ELF-1 (cell line): ENCODE results near the gene PFKFB1.
"Not testable (repeated sequence)": the region's sequence is repeated elsewhere in the genome, so short reads cannot be mapped to it uniquely, and the experiment has no call there.

Source experiments
- DNase-seq: peaks from one replicate; pipeline ENCODE4 v3.0.0-alpha.2; 2016; ENCODE audit warnings: low read depth, low spot score

PFKFB1 gene

DNA sequence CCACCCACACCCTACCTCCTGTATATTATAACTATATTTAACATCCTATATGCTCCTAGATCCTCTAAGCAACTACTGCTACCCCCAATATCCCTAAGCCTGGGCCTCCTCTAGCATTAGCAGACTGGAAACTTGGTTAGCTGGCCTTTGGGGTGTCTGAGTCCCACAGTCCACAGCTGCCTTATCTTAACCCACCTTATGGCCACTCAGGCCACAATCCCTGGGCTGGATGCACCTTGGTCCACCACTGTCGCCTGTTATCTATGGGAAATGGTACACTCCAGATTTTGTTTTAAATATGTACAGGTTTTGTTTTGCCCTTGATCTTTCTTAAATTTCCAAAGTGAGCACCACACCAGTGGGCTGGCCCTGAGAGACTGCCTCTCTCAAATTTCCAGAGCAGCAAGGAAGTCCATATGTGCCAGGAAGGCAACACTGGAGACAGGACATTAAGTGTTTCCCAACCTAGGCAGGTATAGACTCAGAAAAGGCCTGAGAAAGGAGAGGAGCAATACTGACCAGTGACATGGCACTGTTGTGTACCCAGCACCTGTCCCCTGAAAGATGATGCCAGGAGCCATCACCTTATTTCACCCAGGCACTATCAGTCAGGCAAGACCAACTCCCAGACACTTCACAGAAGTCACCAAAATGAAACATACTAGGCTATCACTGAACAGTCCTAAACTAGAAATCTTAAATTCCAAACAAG is 921 bp downstream of the PFKFB1 start:
- DNase-seq, result no peak

DNA sequence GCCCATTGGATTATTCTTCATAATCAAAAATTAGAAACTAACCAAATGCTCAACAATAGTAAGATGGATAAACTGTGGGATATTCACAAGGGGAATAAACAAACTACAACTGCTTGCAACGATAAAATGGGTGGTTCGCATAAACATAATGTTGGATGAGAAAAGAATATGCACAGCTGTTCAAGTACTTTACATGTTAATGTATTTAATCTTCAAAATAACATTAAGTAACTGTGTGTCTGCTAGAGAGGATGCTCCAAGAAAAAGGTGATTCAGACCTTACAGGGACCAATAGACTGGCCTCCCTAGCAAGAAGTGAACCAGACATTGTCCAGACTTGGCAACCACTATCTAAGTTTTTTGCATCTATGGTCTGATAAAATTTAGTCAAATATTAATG is 2.3 kb downstream of the PFKFB1 start:
- DNase-seq, result no peak

- DNase-seq, result not testable (repeated sequence)
These were observed 10.7 kb downstream of the PFKFB1 start for GRCh38 chrX:54983306-54983705.

GRCh38 chrX:54980334-54980733 is 13.7 kb downstream of the PFKFB1 start:
- no peak for DNase-seq

DNA sequence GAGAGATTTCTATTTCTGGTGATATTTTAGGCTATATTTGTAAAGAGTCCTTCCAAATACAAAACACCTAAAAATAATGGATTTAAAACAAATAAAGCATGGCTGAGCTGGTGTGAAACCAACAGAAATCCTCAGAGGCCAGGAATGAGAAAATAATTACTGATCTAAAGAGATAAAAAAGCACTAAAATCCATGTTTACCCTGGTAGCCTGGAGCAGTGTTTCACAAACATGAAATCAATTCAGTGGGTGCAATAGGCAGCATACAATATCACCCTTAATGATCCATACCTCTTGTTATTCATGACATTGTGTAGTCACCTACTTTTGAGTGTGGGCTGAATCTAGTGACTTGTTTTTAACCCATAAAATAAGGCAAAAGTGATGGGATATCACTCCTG is 14.6 kb downstream of the PFKFB1 start:
- no peak for DNase-seq

- DNase-seq, result no peak
These were observed 15.5 kb downstream of the PFKFB1 start for GRCh38 chrX:54978448-54978847.

DNA sequence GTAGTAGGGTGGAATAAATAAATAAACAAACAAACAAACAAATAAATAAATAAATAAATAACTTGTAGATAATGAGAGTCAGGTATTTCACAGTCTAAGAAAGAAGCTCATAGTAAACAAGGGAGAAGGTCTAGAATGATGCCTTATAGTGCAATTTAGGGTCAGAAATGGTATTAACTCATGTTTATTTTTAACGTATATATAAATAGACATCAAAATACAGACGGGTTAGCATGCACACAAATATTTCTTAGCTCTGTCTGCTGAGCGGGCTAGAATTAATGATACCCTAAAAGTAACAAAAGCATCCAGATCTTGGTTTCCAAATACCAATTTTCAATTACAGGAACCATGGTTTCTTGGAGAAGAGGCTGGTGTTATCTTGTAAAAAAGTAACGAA is 16.6 kb downstream of the PFKFB1 start:
- DNase-seq, result no peak

GRCh38 chrX:54964766-54965497 is 29.1 kb downstream of the PFKFB1 start:
- no peak for DNase-seq

DNA sequence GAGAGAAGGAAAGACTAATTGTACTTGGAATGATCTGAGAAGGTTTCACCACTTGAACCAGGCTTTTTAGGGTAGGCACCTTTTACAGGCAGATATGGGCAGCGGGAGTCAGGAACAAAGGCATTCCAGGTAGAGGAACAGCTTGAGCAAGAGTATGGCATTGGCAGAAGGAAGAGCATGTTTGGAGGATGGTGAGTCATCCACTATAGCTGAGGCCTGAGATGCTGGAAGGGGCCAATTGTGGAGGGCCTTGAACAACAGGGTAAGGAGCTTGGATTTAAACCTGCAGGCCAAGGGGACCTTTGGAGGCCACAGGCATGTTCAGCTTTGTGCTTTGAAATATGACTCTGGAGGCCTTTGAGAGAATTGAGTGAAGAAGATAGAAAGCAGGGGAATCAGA is 32.2 kb downstream of the PFKFB1 start:
- DNase-seq, result no peak

GRCh38 chrX:54950730-54951375 is 43.1 kb downstream of the PFKFB1 start:
- no peak for DNase-seq

DNA sequence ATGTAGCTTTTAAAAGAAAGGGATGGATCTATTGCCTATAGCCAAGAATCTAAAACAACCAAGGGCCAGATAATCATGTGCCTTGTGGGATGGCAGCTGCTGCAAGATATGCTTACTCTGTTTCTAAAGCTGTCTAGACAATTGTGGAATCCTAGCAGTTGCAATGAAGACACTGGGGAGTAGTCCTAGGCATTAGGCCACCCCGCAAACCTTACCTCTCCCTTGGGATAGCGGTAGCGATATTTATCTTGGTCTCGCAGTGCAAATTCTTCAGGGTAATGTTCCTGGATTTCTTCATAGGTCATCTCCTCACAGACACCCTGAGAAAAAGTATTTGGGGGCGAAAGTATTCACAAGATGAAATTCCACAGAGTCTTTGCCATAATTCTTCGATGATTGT is 48.8 kb downstream of the PFKFB1 start:
- DNase-seq, result no peak

- DNase-seq, result no peak
These were observed 49.2 kb downstream of the PFKFB1 start for GRCh38 chrX:54944816-54945215.

GRCh38 chrX:54937416-54937815 is 56.6 kb downstream of the PFKFB1 start:
- DNase-seq, result no peak

GRCh38 chrX:54935306-54935705 is 58.7 kb downstream of the PFKFB1 start:
- DNase-seq, result no peak

GRCh38 chrX:54934890-54935289 is 59.1 kb downstream of the PFKFB1 start:
- DNase-seq, result no peak

GRCh38 chrX:54934058-54934457 is 59.9 kb downstream of the PFKFB1 start:
- DNase-seq, result no peak

DNA sequence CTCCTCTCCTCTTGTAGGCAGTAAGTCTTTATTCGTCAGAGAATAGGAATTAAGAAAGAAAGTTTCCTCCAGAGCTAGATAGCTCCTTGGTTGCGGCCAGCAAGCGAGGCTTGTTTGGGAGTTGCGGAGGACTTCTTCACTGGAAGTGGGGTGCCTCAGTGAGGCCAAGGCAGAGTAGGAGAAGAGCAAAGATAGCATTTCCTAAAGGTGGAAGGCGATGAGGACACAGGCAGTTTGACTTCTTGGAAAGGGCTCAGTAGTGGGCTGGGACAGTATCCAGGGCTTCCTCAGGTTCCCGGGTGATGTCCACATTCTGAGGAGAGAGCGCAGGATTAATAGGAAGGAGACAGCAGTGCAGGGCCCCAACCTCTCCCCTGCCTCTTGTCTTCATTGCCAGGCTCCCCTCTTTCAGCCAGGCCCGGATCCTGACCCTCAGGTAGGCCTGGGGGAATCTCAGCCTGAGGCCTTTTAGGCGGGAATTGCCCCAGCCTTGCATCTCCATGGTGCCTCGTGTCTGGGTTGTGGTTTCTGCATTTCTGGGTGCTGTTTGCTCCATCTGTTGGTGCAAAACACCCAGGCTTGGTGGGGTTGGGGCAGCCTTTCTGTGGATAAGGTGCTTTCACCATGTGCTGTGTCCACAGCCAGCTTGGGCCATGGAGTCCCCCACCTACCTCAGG is 60.7 kb downstream of the PFKFB1 start:
- no peak for DNase-seq

DNA sequence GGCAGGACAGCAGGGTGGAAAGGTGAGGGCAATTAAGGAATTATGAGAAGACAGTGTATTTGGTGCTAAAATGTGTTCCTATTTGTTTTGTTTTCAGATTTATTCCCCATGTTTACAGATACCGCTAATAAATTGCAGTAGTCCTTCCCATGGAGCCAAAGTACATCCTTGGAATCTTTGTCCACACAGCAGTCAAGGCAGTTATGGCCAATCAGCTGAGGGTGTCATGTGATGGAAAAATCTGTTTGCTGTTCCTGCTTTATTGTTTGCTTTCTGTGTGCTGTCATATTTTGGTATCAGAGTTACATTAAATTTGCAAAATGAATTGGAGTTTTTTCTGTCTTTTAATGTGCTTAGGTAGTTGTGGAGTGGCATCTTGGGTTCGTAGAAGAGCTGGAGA is 62.9 kb downstream of the PFKFB1 start:
- no peak for DNase-seq

GRCh38 chrX:54930291-54931049 is 63.5 kb downstream of the PFKFB1 start:
- no peak for DNase-seq

GRCh38 chrX:54928876-54929275 is 65.1 kb downstream of the PFKFB1 start:
- DNase-seq, result no peak

- DNase-seq, result no peak
These were observed 67.0 kb downstream of the PFKFB1 start for GRCh38 chrX:54926978-54927377.

DNA sequence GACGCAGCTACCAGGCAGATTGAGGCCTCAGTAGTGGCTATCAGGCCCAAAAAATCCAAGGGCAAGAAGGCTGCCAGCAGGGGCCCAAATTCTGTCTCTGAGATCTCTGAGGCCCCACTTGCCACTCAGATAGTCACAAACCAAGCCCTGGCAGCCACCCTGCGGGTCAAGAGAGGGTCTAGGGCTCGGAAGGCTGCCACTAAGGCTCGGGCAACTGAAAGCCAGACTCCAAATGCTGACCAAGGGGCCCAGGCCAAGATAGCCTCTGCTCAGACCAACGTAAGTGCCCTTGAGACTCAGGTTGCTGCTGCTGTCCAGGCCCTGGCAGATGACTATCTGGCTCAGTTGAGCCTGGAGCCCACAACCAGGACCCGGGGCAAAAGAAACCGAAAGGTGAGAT is 70.6 kb downstream of the PFKFB1 start:
- no peak for DNase-seq
